NCI-H82 treated with DMSO at 0.1 percent for 48 hours (cell line): ENCODE results near the gene MCF2L2.
"Not testable (repeated sequence)": the region's sequence is repeated elsewhere in the genome, so short reads cannot be mapped to it uniquely, and the experiment has no call there.

Experiments
- DNase-seq: peaks from one replicate; lab custom pipeline; 2025; ENCODE audit not compliant: unreplicated experiment; lab: John Stamatoyannopoulos, UW

The MCF2L2 gene

GRCh38 chr3:183249006-183249718 lies 179.3 kb downstream of the MCF2L2 start:
- no peak for DNase-seq

DNA sequence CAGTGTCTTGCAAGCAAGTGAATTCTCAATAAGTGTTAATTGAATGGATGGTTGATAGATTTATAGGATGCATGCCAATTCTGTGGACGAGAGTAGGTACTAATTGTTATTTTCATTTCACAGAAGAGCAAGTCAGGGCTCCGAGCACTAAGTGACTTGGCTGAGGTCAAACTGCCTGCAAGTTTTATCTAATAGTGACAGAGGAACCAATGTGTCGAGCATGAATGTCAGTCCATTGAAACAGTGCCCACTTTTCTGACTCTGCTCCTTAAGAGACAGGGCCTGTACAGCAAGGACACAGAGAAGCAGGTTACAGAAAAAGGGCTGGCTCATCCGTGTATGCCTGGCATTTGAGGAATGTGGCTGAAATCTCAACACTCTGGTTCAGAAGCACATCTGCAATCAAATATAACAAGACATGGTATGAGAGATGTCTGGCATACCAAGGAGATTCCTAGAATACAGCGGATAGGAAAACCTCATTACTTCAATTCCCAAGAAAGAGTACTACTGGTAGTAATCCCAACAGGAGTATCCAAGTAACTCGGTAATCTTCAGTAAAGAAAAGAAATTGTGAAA lies 181.3 kb downstream of the MCF2L2 start:
- no peak for DNase-seq

GRCh38 chr3:183244981-183245476 lies 183.4 kb downstream of the MCF2L2 start:
- DNase-seq, result no peak

DNA sequence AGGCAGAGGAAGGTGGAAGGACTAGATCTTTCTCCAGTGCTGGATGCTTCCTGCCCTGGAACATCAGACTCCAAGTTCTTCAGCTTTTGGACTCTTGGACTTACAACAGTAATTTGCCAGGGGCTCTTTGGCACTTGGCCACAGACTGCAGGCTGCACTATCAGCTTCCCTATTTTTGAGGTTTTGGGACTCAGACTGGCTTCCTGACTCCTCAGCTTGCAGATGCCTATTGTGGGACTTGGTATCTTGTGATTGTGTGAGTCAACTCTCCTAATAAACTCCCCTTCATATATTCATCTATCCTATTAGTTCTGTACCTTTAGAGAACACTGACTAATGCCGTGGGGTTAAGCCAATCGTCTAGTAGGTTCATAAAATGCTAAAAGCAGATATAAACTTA lies 184.2 kb downstream of the MCF2L2 start:
- no peak for DNase-seq

- DNase-seq, result no peak
Observed at GRCh38 chr3:183242431-183242830, 186.0 kb downstream of the MCF2L2 start.

DNA sequence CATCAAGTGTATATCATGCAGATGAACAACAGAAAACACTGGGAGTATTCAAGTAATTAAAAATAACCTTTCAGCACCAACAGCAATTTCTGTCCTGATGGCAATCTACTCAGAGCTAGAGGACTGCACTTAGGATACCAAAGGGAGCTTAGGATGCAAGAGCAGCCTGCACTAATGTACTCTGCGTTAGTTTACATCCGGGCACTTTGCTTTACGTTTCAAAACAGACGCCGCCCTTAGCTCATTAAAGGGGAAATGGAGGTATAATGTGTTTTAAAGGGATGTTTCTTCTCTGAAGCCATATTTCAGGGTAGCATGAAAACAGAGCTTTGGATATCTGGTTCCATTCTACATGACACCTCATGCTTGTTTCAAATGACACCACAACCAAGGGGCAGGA lies 189.4 kb downstream of the MCF2L2 start:
- DNase-seq, result no peak

DNA sequence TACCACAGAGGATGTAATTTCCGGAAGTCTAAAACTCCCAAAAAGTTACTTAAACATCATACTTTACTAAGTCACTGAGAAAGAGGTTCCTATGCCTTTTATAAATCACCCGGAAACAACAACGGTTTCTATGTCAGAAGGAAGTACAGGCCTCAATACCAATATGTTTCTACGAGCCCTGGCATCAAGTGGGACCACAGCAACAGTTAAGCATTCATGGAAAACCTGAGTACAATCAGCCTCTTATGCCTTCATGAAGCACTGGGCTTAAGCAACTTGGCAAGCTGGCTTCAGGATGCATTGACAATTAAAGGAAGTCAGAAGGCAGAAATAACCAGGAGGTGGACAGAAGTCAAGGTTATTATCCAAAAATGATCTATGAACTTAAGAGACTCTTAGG lies 194.5 kb downstream of the MCF2L2 start:
- no peak for DNase-seq

DNA sequence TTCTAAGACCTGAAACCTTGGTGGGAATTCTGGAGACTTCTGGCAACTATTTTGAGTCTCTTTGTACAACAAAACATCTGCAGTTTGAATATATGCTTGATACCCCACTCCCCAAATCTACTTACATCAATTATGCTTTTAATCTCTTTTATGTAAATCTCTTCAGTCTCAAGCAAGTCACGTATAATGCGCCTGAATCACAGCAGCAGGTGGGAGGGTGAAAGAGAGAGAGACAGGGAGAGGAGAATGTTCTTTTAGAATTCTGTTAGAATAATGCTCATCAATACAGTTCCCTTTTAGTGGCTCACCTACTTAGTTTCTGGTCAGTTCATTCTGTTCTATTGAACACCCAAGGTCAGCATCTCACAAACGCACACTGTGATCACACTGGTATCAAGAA lies 197.6 kb downstream of the MCF2L2 start:
- peak; percentile 78 for DNase-seq

GRCh38 chr3:183230251-183230650 lies 198.2 kb downstream of the MCF2L2 start:
- not testable (repeated sequence) for DNase-seq

DNA sequence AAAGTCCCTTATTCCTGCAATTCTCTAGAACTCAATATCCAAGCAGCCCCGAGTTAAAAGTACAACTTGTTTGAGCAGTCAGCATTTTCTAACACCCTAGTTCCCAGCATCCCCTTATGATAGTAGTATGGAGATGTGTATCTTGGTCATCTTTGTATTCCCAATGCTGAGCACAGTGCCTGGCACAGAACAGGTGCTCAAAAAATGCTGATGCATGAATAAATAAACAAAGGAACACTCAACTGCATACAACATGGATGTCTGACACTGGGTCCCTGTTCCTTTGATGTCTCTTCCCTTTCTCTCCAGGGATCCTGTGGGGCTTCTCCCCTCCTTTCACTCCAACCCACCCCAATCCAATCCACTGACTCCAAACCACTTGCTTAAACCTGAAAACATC lies 199.2 kb downstream of the MCF2L2 start:
- DNase-seq, result no peak

DNA sequence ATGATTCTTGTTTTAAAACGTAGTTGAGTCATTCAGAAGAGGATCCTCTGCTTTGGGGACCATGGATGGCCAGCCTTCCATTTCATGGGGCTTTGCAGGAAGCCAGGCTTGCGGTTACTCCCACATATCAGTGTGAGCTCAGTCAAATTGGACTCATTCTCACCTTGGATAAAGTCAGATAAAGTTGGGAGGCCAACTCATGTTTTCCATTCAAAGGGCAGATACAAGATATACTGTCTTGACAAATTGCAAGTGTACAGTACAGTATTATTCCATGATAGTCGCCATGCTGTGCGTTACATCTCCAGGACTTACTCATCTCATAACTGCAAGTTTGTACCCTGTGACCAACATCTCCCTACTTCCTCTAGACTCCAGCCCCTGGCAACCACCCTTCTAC lies 200.8 kb downstream of the MCF2L2 start:
- no peak for DNase-seq

DNA sequence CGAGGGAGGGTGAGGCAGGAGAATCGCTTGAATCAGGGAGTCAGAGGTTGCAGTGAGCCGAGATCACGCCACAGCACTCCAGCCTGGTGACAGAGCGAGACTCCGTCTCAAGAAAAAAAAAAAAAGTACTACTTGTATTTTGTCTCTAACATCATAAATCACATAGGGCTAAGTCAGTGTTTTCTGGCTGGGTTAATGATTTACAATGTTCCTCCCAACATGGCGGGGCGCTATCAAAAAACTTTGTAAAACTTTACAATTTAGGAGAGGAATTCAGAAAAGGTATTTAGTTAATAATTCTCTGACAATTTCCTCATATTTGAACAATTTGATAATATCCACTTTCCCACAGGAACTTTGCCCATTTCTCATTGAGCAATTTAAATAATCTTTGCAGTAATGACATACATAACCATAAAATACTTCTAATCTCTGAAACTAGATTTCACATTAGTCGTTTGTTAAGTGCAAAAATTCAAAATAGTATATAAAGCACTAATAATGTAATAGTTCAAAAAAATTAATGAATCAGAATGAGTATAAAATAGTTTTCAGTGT lies 202.0 kb downstream of the MCF2L2 start:
- no peak for DNase-seq

DNA sequence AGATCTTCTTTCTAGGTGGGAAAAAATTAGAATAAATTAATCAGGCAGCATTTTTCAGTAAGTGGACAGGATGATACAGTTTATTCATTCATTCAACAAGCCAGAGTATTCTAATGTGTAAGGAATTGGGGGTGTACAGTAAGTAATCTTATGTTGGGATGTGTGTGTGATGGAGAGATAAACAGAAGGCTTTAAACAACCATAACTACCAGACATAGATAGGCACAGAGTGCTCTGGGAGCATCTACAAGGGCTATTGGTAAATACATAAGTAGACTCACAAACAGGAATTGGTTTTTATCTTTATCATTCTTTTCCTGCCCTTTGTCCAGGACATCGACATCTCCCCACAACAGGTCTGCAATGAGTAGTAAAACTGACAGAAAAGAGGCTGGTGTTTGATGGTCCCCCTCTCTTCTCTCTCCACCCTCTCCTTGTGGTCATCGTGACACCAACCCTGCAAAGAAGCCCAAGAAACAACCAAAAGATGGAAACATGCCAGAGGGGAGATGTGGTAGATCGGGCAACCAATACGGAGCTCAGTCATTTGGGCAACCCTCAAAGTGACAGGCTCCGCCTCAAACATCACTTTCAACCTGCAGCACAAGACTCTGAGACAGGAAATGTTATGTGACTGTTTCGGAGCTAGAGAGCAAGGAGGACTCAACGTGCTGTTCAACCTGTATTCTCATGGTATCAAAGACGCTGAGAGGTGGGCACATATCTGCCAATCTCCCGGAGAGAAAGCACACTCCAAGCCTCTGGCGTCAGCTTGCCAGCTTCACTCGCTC lies 204.0 kb downstream of the MCF2L2 start:
- DNase-seq, result no peak

DNA sequence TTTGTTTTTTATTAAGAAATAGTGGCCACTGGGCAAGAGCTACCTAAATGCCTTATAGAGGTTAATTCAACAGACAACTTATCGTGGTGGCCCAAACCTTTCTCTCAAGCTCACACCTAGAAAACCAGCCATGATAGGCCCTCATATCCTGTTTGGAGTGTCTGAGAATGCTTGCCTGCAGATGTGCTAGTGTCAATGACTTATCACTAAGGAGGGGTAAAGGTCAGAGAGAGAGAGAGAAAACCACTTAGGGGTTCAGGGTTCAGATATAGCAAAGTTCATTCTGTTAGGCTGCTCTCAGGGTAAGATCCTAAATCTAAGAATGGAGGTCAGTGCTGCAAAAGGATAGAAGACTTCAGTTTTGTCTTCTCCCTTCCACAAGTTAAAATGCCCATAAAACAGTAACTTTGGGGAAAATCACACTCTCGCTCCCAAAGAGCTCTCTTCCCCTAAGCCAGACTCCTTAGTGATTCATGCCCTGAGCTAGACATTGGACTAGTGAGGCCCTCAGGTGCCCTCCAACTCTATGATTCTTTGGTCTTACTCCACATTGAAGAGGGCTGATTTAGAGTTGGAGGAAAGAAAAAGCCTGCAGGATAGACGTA lies 205.7 kb downstream of the MCF2L2 start:
- no peak for DNase-seq

DNA sequence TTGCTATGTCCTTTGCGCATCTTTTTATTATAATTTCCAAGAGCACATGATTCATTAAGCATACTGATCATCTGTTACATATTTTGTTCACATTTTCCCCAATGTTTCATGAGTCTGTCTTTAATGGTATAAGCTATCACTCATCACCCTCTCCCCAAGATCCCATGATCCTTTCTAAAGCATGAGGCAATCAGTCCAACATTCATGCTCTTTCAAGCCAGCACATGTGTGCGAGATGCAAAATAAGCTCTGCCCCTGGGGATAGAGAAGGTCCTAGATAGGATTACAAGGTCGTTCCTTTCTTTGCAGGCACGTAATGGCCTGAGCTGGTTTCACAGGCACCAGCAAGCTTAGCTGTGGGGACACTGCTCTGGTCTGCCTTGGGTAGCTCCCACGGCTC lies 207.6 kb downstream of the MCF2L2 start:
- DNase-seq, result peak; percentile 80

- DNase-seq, result no peak
Observed at GRCh38 chr3:183218826-183219225, 209.6 kb downstream of the MCF2L2 start.

- DNase-seq, result no peak
Observed at GRCh38 chr3:183217548-183218332, 210.7 kb downstream of the MCF2L2 start.

GRCh38 chr3:183215591-183216202 lies 212.7 kb downstream of the MCF2L2 start:
- DNase-seq, result no peak

DNA sequence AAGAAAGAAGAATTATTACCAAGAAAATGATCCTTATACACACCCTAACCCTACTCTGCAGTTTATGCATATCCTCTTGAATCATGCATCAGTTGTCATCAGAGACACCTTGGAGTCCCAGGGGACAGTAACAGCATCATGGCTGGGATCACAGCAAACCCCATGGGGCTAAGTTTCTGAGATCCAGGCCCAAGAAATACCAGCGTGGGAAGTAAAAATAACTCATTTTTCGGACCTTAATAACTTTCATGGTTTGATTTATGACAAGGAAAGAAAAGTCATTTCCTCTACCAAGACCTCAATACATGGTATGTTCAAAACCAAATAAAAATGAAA lies 214.2 kb downstream of the MCF2L2 start:
- no peak for DNase-seq
